ENCODE measurements around the gene MAPK8IP1. TPM values are rescaled to one million over a fixed set of nuclear protein-coding genes. Genes with fewer than 3 reads are reported as not detected.

The MAPK8IP1 gene
- total and polyA plus RNA-seq, 2 donors (not counting 3 experiments of a cell fraction or from before 2014, with no cell fraction given): 4.1 to 4.8 TPM

GRCh38 chr11:45856044-45856468 is 29.4 kb upstream of the MAPK8IP1 start:
- dilution Hi-C loops (cut with MboI; ENCODE audit: extremely low pct_ligation_motif_present, low sequenced_read_pairs) (no loop called here), intact Hi-C loops (cut with micrococcal nuclease) (no loop called here)
- no peak overlapping the region for H3K27ac ChIP-seq (ENCODE audit: insufficient read depth, low read depth, low read length)
- POLR2A ChIA-PET: interaction anchor here (0.6 kb wide), 1 partner anchor 87 kb away, joined by 4 read pairs; no protein-coding TSS in a partner anchor
- TF ChIP-seq FOS (IDR thresholded peaks at IDR 0.05; ENCODE audit: borderline replicate concordance, insufficient read depth, low read length) (no peak), JUN (IDR thresholded peaks at IDR 0.05; ENCODE audit: borderline replicate concordance, insufficient read depth, insufficient read length, low read depth) (no peak), CTCF (IDR thresholded peaks at IDR 0.05; ENCODE audit: extremely low read depth in 1 of 2, insufficient read depth in 1 of 2, low read depth in 1 of 2, low read length in 2 of 2) (no peak), MYC (IDR thresholded peaks at IDR 0.05; ENCODE audit: low read depth, low read length) (no peak), POLR2AphosphoS5 (IDR thresholded peaks at IDR 0.05; ENCODE audit: insufficient read depth, low read depth, low read length) (no peak), POLR2A (IDR thresholded peaks at IDR 0.05; ENCODE audit: low read depth, low read length) (no peak), EZH2 (IDR thresholded peaks at IDR 0.05; ENCODE audit: borderline replicate concordance, low read depth, low read length, severe bottlenecking) (no peak), GATA2 (IDR thresholded peaks at IDR 0.05; ENCODE audit: insufficient read depth, insufficient read length, low read depth, low read length) (no peak), MAX (IDR thresholded peaks at IDR 0.05; ENCODE audit: insufficient read depth, insufficient read length) (no peak)
- H3K27me3 ChIP-seq (ENCODE audit: control insufficient read depth in 2 of 2, insufficient read depth in 2 of 2, low read length in 2 of 2): no peaks in the 10 kb centered on the region
- no peak overlapping the region for H3K4me2 ChIP-seq (ENCODE audit: insufficient read depth, low read length)
- H3K9me1 ChIP-seq (replicated peaks; ENCODE audit: control insufficient read depth, extremely low read depth, insufficient read depth, low read length): no peaks in the 10 kb centered on the region
- H3K4me1 ChIP-seq (ENCODE audit: control insufficient read depth, extremely low read depth, insufficient read depth, low read length): peaks cover 28% of the 10 kb centered on the region
- no peak overlapping the region for H3K4me3 ChIP-seq (replicated peaks in 1 of 3; ENCODE audit: insufficient read depth in 1 of 3, low read depth in 1 of 3, low read length in 3 of 3)
- H4K20me1 ChIP-seq (replicated peaks; ENCODE audit: control insufficient read depth, extremely low read depth, insufficient read depth, low read length): no peaks in the 10 kb centered on the region
- no peak overlapping the region for H2AFZ ChIP-seq (ENCODE audit: low read depth, low read length)
- peaks cover 0 to 2% of the 10 kb centered on the region in 2 experiments for H3K36me3 ChIP-seq (ENCODE audit: control insufficient read depth in 2 of 2, extremely low read depth in 1 of 2, insufficient read depth in 2 of 2, low read length in 2 of 2)
- CTCF ChIA-PET: no interaction called here
- no TSS peak for BruUV-seq (replicated peaks)
- no peaks in the 10 kb centered on the region for H3K9me3 ChIP-seq (replicated peaks; ENCODE audit: control insufficient read depth, insufficient read depth, low read length)
- peaks cover 3% of the 10 kb centered on the region for H3K79me2 ChIP-seq (ENCODE audit: control insufficient read depth, insufficient read depth, low read length)
- no peak overlapping the region for H3K9ac ChIP-seq (replicated peaks; ENCODE audit: extremely low read depth, insufficient read depth, low read length)
- FAIRE-seq: no peak
- no peak for DNase-seq (ENCODE audit: low read depth, low spot score)
